ENCODE data around the gene PROS1.

DNA sequence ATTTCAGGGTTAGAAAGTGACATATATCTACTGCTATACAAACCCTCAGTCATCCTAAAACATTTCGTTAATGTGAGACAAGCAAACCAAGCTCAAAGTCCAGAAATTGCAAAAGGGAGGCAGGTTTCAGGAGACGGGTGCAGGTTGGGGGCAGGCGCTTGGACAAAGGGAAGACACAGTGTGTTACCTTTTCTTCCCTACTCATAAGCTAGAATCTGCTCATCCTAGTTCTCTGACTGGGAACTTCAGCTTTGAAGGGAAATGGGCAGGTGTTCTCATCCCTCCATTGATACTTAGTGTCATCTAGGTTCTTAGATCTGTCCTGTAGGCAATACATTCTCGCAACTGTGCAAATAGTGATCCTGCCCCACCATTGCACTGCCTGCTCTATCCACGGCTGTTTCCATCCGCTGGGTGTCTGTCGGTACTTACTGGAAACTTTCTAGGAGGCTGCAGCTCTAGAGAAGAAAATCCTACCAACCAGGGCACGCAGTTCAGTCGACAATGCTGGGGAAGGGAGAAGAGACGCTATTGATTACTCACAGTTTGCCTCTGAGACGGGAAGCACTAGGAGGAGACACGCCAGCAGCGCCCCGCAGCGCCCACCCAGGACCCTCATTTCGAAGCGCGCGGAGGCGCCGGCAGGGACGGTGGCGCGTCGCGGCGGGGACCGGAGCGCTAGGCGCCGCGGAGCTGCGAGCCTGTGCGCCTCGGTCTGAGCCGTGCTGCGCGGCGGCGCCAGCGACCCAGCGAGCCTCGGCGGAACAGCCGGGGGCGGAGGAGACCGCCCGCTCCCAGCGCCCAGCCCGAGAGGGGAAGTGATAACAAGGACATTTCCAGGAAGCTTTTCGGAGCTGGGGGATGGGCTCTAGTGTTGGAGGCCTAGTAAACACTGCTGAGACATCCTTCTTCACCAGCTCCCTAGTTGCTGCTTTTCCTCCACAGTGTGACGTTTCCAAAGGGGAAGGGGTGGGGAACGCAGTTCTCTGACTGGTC is at the start of gene PROS1:
- TF ChIP-seq, protein P1, sequence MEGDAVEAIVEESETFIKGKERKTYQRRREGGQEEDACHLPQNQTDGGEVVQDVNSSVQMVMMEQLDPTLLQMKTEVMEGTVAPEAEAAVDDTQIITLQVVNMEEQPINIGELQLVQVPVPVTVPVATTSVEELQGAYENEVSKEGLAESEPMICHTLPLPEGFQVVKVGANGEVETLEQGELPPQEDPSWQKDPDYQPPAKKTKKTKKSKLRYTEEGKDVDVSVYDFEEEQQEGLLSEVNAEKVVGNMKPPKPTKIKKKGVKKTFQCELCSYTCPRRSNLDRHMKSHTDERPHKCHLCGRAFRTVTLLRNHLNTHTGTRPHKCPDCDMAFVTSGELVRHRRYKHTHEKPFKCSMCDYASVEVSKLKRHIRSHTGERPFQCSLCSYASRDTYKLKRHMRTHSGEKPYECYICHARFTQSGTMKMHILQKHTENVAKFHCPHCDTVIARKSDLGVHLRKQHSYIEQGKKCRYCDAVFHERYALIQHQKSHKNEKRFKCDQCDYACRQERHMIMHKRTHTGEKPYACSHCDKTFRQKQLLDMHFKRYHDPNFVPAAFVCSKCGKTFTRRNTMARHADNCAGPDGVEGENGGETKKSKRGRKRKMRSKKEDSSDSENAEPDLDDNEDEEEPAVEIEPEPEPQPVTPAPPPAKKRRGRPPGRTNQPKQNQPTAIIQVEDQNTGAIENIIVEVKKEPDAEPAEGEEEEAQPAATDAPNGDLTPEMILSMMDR (IDR thresholded peaks at IDR 0.05) = no peak
- TF ChIP-seq EZH2 (IDR thresholded peaks at IDR 0.05; ENCODE audit: borderline replicate concordance, insufficient read depth, low read depth, low read length, poor library complexity, severe bottlenecking) = no peak
